ENCODE results near the gene RNASEH2B.
A peak's percentile ranks its signal among the peaks of the same experiment; 100 is the strongest.

Gene RNASEH2B, protein sequence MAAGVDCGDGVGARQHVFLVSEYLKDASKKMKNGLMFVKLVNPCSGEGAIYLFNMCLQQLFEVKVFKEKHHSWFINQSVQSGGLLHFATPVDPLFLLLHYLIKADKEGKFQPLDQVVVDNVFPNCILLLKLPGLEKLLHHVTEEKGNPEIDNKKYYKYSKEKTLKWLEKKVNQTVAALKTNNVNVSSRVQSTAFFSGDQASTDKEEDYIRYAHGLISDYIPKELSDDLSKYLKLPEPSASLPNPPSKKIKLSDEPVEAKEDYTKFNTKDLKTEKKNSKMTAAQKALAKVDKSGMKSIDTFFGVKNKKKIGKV

DNA sequence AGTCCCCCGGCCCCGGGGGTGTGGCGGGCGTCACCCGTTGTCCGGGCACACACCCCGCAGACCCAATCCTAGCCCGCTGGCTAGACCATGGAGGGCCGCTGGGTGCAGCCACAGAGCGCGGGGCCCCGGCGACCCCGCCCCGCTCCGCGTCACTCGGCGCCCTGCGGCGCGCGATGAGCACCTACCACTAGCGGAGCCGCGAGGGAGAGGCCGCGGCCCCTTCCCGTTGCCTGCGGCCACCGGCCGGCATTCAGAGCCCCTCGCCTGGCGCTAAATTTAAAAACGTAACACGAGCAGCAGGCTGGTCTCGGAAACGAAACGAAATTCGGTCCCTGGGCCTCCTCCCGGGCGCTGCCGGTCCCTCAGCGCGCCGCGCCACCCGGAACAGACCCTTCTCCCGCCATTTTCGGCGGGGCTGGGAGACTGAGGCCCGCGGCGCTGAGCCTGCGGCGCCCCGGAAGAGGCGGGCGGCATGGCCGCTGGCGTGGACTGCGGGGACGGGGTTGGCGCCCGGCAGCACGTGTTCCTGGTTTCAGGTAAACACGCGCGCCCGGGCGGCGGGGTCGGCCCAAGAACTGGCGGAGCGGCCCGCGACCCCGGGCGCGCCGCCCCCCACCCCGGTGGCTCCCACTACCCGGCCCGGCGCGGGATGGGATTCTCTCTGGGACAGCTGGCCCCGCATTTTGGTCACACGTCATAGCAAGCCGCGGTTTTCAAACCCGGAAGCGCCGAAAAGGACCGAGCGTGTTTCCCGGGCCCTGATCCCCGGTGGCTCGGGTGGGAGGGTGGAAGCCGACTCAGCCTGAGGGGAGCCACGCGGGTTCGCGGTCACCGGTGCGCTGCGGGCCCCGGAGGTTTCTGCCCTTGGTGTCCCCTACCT lies at the start of gene RNASEH2B:
TSS of gene RNASEH2B (plus strand) at position 187 of the 880 bp plus-strand sequence. CDS start at position 473, 286 bp downstream.
- peak; percentile 50 for DNase-seq (ENCODE audit: low read depth)

- DNase-seq (ENCODE audit: low read depth), result no peak
These were observed 45.1 kb upstream of the RNASEH2B start for GRCh38 chr13:50864492-50864891.

DNA sequence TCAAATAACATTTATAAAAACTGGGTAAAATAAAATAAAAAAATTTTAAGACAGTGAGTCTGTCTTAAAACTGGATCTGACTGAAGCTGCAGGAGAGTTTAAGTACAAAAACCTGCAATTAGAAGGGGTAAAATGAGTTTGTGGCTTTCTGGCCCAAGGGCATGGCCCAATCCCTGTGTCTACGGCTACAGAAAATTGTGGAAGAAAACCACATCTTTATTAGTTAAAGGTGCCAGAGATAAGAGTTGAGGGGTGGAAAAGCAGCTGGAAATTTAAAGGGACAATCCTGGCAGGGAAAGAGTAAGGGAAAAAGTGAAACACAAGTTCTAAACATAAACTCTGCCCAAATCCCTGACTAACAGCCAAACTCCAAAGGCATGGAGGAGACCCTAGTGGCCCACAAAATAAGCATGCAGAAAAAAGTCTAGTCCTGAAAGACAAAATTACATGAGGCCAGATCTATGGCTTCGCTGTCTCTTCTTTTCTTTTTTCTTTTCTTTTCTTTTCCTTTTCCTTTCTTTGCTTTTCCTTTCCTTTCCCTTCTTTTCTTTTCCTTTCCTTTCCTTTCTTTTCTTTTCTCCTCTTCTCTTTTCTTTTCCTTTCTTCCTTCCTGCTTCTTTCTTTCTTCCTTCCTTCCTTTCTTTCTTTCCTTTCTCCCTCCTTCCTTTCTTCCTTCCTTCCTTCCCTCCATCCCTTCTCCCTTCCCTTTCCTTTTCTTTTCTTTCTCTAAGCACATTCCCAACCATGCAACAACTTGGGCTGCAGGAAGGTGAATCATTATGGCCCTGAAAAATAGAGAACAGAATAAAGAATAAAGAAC lies 42.6 kb upstream of the RNASEH2B start:
- no peak for DNase-seq (ENCODE audit: low read depth)

GRCh38 chr13:50867637-50867945 lies 42.0 kb upstream of the RNASEH2B start:
- no peak for DNase-seq (ENCODE audit: low read depth)

GRCh38 chr13:50871405-50871804 lies 38.2 kb upstream of the RNASEH2B start:
- no peak for DNase-seq (ENCODE audit: low read depth)

DNA sequence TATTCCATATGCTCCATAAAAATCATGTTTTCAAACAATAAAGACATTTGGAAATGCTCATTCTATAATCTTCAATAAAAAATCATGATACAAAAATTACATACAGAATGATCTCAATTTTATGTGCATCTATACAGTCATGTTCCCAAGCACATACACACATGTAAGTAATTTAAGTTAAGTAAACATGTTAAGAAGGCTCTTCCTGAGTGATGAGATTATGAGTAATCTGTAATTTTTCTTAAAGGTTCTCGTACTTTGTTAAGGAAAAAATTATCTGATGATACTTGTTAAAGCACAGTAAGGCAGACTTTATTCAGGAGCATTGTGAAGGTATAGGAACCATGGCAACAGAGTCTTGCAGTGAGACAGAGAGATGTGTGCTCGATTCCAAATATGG lies 36.1 kb upstream of the RNASEH2B start:
- DNase-seq (ENCODE audit: low read depth), result no peak

DNA sequence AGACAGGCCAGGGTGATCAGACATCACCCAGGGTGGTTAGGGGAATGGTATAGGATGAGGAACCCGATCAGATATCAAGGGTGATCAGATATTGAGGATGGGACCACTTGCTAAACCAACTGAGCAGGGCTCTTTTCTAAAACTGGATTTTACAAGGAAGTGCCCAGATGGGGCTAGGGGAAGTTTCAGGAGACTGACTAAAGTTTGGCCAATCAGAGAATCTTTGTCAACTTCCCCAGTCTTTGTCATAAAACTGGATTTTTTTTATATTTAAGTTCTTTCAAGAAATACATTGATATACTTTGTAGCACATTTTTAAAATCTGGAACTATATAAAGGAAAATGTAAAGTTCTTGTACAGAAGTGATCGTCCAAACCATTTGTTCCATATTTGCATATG lies 35.6 kb upstream of the RNASEH2B start:
- no peak for DNase-seq (ENCODE audit: low read depth)

GRCh38 chr13:50882816-50883435 lies 26.7 kb upstream of the RNASEH2B start:
- no peak for DNase-seq (ENCODE audit: low read depth)

- no peak for DNase-seq (ENCODE audit: low read depth)
These were observed 25.9 kb upstream of the RNASEH2B start for GRCh38 chr13:50883728-50884127.

- DNase-seq (ENCODE audit: low read depth), result no peak
These were observed 25.3 kb upstream of the RNASEH2B start for GRCh38 chr13:50884265-50884664.

DNA sequence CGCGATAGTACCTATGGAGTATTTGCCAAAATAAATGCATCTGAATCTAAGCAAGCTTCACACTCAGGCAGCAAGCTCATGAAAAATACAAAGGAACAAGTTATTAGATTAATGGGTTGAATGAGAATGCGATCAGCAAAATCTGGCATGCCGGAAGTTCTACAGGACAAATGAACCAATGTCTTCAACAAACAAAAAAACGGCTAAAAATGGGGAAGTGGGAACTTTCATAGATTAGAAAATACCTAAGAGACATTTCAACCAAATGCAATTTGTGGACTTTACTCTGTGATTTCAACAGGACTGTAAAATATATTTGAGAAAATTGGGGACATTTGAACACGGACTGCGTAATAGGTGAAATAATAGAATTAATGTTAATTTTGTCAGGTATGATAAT lies 22.4 kb upstream of the RNASEH2B start:
- no peak for DNase-seq (ENCODE audit: low read depth)

DNA sequence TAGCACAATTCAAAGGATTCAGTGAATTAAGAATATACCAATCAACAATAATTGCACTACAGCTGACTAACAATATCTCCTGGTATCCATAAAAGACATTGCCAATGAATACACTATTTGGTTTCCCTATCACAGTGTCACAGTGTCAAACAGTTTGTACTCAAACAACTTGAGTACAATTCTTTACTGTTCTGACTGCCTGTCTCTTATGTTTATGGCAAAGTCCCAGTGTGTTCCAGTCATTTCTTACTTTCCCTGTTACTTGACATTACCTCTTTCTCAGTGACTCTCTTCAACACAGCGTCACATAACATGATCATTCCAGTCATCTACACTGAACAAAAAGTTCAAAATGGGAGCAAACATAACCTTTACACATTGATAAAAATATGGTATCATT lies 21.2 kb upstream of the RNASEH2B start:
- no peak for DNase-seq (ENCODE audit: low read depth)

DNA sequence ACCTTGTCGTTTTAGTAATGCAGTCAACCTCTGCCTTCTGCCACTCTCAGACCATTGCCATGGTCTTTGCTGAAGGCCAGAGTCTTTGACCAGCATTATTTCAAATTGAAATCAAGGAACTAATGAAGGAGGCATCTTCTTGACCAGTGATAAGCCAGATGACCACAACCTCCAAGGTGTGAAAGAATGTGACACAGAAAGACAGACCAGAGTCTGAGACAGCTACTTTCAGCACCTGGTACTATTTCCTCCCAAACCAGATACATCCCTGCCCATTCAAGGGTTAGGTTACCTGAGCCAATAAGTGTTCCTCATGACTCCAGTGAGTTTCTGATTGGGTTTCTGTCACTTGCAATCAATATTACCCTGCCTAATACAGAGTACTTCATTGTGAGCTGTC lies 20.3 kb upstream of the RNASEH2B start:
- no peak for DNase-seq (ENCODE audit: low read depth)

DNA sequence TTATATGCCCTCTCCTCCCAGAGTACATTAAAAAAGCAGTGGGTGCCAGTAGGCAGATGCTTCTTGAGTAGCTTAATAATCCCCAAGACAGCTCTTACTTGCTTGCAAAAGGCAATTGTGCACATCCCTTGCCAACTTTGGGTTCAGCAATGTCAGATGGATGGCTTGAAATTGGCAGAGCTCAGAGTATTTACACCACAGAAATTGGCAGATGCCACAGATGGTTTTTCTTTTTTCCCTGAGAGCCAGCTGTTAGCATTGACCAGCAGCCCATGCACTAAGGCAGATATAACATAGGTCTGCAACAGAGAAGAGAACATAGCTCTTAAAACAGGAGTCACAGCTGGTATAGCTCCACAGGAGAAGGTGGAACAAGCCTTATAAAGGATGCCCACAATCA lies 18.4 kb upstream of the RNASEH2B start:
- DNase-seq (ENCODE audit: low read depth), result no peak

DNA sequence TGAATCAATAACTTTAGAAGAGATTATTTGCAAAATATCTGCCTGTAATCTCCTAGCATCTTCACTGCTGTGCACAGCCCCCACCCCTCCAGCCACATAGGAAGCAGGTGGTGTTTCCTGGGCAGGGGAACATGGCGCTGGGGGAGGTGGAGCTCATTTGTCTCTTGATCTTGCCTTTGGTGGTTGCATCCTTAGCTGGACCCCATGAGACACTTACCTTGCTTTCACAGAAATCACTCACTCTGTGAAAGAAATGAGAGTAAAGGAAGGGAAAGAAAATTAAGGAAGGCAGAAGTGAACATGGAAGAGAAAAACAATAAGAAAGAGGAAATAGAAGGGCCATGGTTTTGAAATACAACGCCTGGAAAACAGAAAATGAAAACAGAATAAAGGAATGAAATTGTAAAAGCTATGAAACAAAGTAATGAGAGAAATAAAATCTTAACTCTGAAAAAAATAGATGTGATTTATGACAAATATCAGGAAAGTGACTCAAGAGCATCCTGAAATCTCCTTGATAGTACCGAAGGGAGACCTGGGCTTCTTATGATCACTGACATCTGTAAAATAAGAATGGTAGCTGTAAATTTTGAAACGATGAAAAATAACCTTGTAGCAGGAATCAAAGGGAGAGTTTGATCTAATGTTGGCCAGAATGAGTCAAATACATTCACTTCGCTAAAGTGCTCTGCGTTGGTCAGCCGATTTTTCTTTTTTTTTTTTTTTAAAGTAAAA lies 17.2 kb upstream of the RNASEH2B start:
- DNase-seq (ENCODE audit: low read depth), result no peak

DNA sequence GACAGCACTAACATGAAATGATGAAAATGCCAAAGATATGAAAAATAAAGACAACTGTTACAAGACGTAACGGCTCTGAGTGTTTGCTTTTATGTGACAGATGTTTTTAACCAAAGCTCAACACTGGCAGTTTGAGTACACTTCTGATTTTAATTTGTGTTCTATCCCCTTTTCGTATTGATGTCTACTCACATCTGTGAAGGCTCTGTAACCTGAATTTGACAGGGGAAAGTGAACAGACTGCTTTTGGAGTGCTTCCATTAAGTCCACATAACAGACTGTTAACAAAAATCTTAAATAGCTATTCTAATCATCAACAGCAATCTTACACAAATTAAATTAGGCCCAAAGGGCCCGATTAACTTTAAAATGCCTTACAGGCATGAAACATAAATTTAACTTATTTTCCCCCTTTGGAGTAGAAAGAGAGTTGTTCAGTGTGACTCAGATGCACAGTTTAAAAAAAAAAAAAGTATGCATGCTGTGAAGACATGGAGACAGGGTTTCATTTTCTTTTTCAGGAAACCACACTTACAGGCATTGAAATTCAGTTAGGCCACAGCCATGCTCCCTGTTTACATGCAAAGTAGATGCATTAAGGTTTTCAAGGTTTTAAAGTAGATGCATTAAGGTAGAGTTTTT lies 16.3 kb upstream of the RNASEH2B start:
- no peak for DNase-seq (ENCODE audit: low read depth)

DNA sequence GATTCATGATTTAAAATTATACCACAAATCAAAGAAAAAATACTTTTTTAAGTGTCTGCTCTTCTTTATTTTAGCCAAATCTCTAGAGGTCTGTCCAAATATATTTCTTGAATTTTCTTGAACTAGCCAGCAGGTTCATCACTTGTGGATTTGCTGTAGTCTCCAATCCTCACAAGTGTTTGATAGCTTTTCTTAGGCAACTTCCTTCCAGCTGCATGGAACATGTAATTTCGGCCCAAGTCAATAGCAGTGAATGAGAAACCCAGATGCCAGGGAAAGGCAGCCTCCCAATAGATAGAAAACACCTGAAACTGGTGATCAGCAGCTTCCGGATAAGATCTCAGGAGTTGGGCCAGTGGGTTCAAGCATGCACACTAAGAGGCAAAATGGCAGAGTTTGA lies 15.6 kb upstream of the RNASEH2B start:
- DNase-seq (ENCODE audit: low read depth), result no peak

DNA sequence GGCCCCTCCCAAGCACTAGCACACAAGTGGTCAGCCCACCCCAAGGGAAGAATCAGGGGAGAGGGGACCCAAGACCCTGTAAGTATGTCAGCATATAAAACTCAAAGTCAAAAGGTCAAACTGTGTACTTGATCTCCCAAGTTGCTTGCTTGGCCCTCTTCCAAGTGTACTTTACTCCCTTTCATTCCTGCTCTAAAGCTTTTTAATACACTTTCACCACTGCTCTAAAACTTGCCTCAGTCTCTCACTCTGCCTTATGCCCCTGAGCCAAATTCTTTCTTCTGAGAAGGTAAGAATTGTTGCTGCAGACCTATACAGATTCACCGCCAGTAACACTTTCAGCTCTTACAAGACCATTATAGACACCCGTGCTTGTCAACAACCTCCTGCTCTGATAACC lies 15.1 kb upstream of the RNASEH2B start:
- DNase-seq (ENCODE audit: low read depth), result no peak

- no peak for DNase-seq (ENCODE audit: low read depth)
These were observed 11.3 kb upstream of the RNASEH2B start for GRCh38 chr13:50898338-50898737.

DNA sequence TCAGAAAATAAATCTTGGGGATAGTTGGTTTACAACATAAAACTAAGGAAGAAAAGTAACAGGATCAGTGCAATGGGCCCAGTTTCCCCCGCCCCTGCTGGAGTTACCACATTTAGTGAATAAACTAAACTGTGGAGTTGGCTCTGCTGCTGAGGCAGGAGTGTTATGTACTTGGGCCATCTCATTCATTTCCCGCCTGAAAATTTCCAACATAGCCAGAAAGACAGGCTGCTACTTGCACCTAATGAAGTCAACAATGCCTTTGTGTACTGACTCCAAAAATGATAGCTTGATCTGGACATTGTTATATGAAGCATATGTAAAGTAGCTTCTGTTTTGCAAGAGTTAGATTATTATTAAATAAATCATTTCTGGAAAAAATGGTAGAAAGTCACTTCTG lies 7.9 kb upstream of the RNASEH2B start:
- DNase-seq (ENCODE audit: low read depth), result no peak

DNA sequence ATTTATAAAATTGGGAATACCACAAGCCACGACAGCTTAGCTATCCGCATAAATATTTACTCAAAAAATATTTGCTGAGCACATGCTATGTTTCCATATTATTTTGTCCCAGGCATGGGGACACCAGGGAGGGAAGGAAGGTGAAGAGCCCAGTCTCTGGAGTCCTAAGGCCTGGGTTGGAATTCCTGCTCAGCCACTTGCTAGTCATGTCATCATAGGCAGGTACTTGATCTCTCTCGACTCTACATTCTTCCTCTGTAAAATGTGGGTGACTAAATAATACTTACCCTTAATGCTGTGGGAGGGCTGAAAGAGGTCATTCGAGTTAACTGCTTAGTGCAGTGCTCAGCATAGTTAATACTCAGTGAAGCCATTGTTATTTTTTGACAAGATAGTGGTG lies 4.3 kb upstream of the RNASEH2B start:
- no peak for DNase-seq (ENCODE audit: low read depth)

Data from activated T-cell treated with anti-CD3 and anti-CD28 coated beads for 1 hour (primary cell).